H1 (cell line): ENCODE measurements around the gene TXK. TPM values are rescaled to one million over a fixed set of nuclear protein-coding genes. Genes with fewer than 3 reads are reported as not detected.

Experiments used
- CTCF ChIA-PET: fragments of 300-600 bp; sonication (Branson Sonifier 250); formaldehyde crosslinking; loops from one replicate; lab custom pipeline; 2021; ENCODE audit not compliant: partially characterized antibody; lab: Charles Lee
- POLR2A ChIA-PET: fragments of 300-600 bp; sonication (Branson Sonifier 250); formaldehyde crosslinking; loops from one replicate; lab custom pipeline; 2021; ENCODE audit warnings: inconsistent platforms; ENCODE audit not compliant: partially characterized antibody; lab: Charles Lee
- DNase-seq, 2 experiments: peaks; one replicate each; pipeline versions ENCODE4 v3.0.0 to v3.0.0-alpha.2; 2010 to 2022; ENCODE audit warnings: low spot score in 2 of 2, low read depth in 1 of 2, mixed read lengths in 1 of 2
- FAIRE-seq: peaks from 2 replicates; lab custom pipeline; 2011; peaks lifted over from hg19 to GRCh38; lab: Jason Lieb, UNC
- H2AFZ ChIP-seq: 2 replicates; pipeline ENCODE4 v1.8.1; 2012; ENCODE audit warnings: low read length, inconsistent platforms
- H2AK5ac ChIP-seq: 2 replicates; pipeline ENCODE4 v1.6.1; 2013; ENCODE audit warnings: low read depth, low read length
- H2BK120ac ChIP-seq: replicated peaks from 2 replicates; pipeline ENCODE3; 2013; ENCODE audit warnings: low read depth, low read length, inconsistent platforms
- H2BK12ac ChIP-seq: 2 replicates; pipeline ENCODE4 v1.6.1; 2013; ENCODE audit warnings: low read depth, low read length
- H2BK15ac ChIP-seq: 2 replicates; pipeline ENCODE4 v1.6.1; 2013; ENCODE audit warnings: low read length
- H2BK20ac ChIP-seq: 2 replicates; pipeline ENCODE4 v1.6.1; 2013; ENCODE audit warnings: low read length
- H2BK5ac ChIP-seq: 2 replicates; pipeline ENCODE4 v1.6.1; 2013; ENCODE audit warnings: low read depth, low read length
- H3K14ac ChIP-seq: 2 replicates; pipeline ENCODE4 v1.6.1; 2013; ENCODE audit warnings: inconsistent platforms; ENCODE audit not compliant: insufficient read length
- H3K18ac ChIP-seq: 2 replicates; pipeline ENCODE4 v1.6.1; 2013; ENCODE audit warnings: low read length; ENCODE audit errors: extremely low read depth
- H3K23ac ChIP-seq: 2 replicates; pipeline ENCODE4 v1.6.1; 2013; ENCODE audit warnings: inconsistent platforms; ENCODE audit not compliant: insufficient read length
- H3K23me2 ChIP-seq: 2 replicates; pipeline ENCODE4 v1.6.1; 2013; ENCODE audit warnings: low read depth, low read length
- H3K27ac ChIP-seq: 2 replicates; pipeline ENCODE4 v1.6.1; 2011; ENCODE audit warnings: low read depth, low read length, inconsistent platforms
- H3K27me3 ChIP-seq, 4 experiments: replicated peaks in 1 of 4; 1 replicate in 1 of 4; 2 replicates in 3 of 4; pipeline versions ENCODE4 v1.6.1 to v1.8.1; 2011 to 2013; ENCODE audit warnings: low read length in 3 of 4, mild to moderate bottlenecking in 3 of 4, inconsistent platforms in 2 of 4, mixed read lengths in 2 of 4, moderate library complexity in 1 of 4; ENCODE audit not compliant: control insufficient read depth in 3 of 4, insufficient read depth in 3 of 4; ENCODE audit errors: extremely low read depth in 1 of 4
- H3K36me3 ChIP-seq, 4 experiments: 2 replicates each; pipeline versions ENCODE4 v1.6.1 to v1.8.1; 2011 to 2013; ENCODE audit warnings: mild to moderate bottlenecking in 4 of 4, low read length in 3 of 4, moderate library complexity in 2 of 4, control low read depth in 1 of 4, inconsistent platforms in 1 of 4; ENCODE audit not compliant: insufficient read depth in 4 of 4, control insufficient read depth in 2 of 4
- H3K4ac ChIP-seq: replicated peaks from 2 replicates; pipeline ENCODE3; 2013; ENCODE audit warnings: low read length, low read depth, mixed read lengths, inconsistent platforms; ENCODE audit not compliant: insufficient read length
- H3K4me1 ChIP-seq, 4 experiments: replicated peaks in 1 of 4; 1 replicate in 1 of 4; 2 replicates in 3 of 4; pipeline versions ENCODE4 v1.6.1 to v1.8.1; 2011 to 2013; ENCODE audit warnings: low read length in 3 of 4, inconsistent platforms in 2 of 4, mixed read lengths in 1 of 4; ENCODE audit not compliant: insufficient read depth in 4 of 4, control insufficient read depth in 3 of 4
- H3K4me2 ChIP-seq, 2 experiments: 2 replicates each; pipeline versions ENCODE4 v1.6.1 to v1.8.1; 2011 to 2013; ENCODE audit warnings: low read depth in 2 of 2, low read length in 2 of 2, control low read depth in 1 of 2, inconsistent platforms in 1 of 2, mild to moderate bottlenecking in 1 of 2; ENCODE audit not compliant: insufficient read depth in 1 of 2
- H3K4me3 ChIP-seq, 4 experiments: fragments of 200-600, 300-600 bp in 1 of 4; sonication (generic), shearing (Covaris generic), sonication (Bioruptor Twin) in 1 of 4; 2 replicates each; pipeline versions ENCODE4 v1.5.1 to v1.8.1; 2011 to 2016; ENCODE audit warnings: low read length in 4 of 4, low read depth in 3 of 4, control low read depth in 2 of 4, inconsistent platforms in 2 of 4, mild to moderate bottlenecking in 2 of 4, mixed read lengths in 1 of 4, moderate library complexity in 1 of 4; ENCODE audit not compliant: insufficient read depth in 2 of 4; ENCODE audit errors: extremely low read depth in 1 of 4
- H3K56ac ChIP-seq: replicated peaks from 2 replicates; pipeline ENCODE3; 2013; ENCODE audit warnings: low read depth, mild to moderate bottlenecking, mixed read lengths, low read length, inconsistent platforms; ENCODE audit not compliant: insufficient read length
- H3K79me1 ChIP-seq: 2 replicates; pipeline ENCODE4 v1.6.1; 2013; ENCODE audit warnings: low read depth, low read length, control low read depth
- H3K79me2 ChIP-seq, 2 experiments: 2 replicates each; pipeline versions ENCODE4 v1.6.1 to v1.8.1; 2012 to 2013; ENCODE audit warnings: low read length in 2 of 2, mild to moderate bottlenecking in 2 of 2, inconsistent platforms in 1 of 2; ENCODE audit not compliant: insufficient read depth in 2 of 2, control insufficient read depth in 1 of 2
- H3K9ac ChIP-seq, 4 experiments: replicated peaks in 1 of 4; 1 replicate in 1 of 4; 2 replicates in 3 of 4; pipeline versions ENCODE4 v1.6.1 to v1.8.1; 2011 to 2013; ENCODE audit warnings: low read depth in 3 of 4, low read length in 3 of 4, control low read depth in 2 of 4, mild to moderate bottlenecking in 2 of 4, moderate library complexity in 2 of 4, inconsistent platforms in 1 of 4; ENCODE audit errors: extremely low read depth in 1 of 4
- H3K9me3 ChIP-seq, 2 experiments: 2 replicates each; pipeline versions ENCODE4 v1.6.1 to v1.8.1; 2012 to 2013; ENCODE audit warnings: mild to moderate bottlenecking in 2 of 2, moderate library complexity in 2 of 2, control low read depth in 1 of 2, inconsistent platforms in 1 of 2, low read depth in 1 of 2, low read length in 1 of 2, mixed read lengths in 1 of 2; ENCODE audit not compliant: insufficient read depth in 2 of 2
- H4K20me1 ChIP-seq, 2 experiments: replicated peaks in 1 of 2; 2 replicates each; pipeline versions ENCODE3 to v1.8.1; 2011 to 2013; ENCODE audit warnings: inconsistent platforms in 2 of 2, low read length in 2 of 2, mild to moderate bottlenecking in 1 of 2; ENCODE audit not compliant: insufficient read depth in 2 of 2, control insufficient read depth in 1 of 2
- H4K5ac ChIP-seq: 2 replicates; pipeline ENCODE4 v1.6.1; 2013; ENCODE audit warnings: low read length, low read depth, mixed read lengths, inconsistent platforms; ENCODE audit not compliant: insufficient read length
- H4K8ac ChIP-seq: 2 replicates; pipeline ENCODE4 v1.8.0; 2013; ENCODE audit warnings: mild to moderate bottlenecking, moderate library complexity, low read length, inconsistent platforms; ENCODE audit not compliant: insufficient read depth; ENCODE audit errors: extremely low read depth
- H4K91ac ChIP-seq: replicated peaks from 2 replicates; pipeline ENCODE3; 2013; ENCODE audit warnings: low read length, mixed read lengths, inconsistent platforms; ENCODE audit not compliant: insufficient read length
- CTCF ChIP-seq, 3 experiments: IDR thresholded peaks; 1 replicate in 2 of 3; 2 replicates in 1 of 3; pipeline versions ENCODE4 v1.5.1 to v1.6.1; 2011; ENCODE audit warnings: low read length in 3 of 3, mild to moderate bottlenecking in 3 of 3, inconsistent platforms in 2 of 3, low read depth in 1 of 3, moderate library complexity in 1 of 3; ENCODE audit not compliant: insufficient read depth in 1 of 3; ENCODE audit errors: control extremely low read depth in 1 of 3
- HDAC2 ChIP-seq, 2 experiments: fragments of 300-600 bp in 1 of 2; sonication (generic) in 1 of 2; IDR thresholded peaks; 2 replicates each; pipeline ENCODE4 v1.6.1; 2011 to 2012; ENCODE audit warnings: low read depth in 2 of 2, low read length in 2 of 2, mild to moderate bottlenecking in 2 of 2, moderate library complexity in 2 of 2, borderline replicate concordance in 1 of 2, inconsistent platforms in 1 of 2
- RAD21 ChIP-seq, 2 experiments: IDR thresholded peaks in 1 of 2; conservative IDR thresholded peaks in 1 of 2; 2 replicates each; pipeline ENCODE4 v1.6.1; 2011; ENCODE audit warnings: low read depth in 2 of 2, low read length in 2 of 2, improper control_type of control experiment in 1 of 2, inconsistent platforms in 1 of 2, mild to moderate bottlenecking in 1 of 2, moderate library complexity in 1 of 2
- WGBS, 2 experiments: shearing (Covaris generic) in 1 of 2; methylation state at CpG; one replicate each; pipeline versions ENCODE4 v1.1.6 to v1.1.7; 2013 to 2015; ENCODE audit warnings: low lambda C conversion rate in 2 of 2, mixed read lengths in 2 of 2, inconsistent platforms in 1 of 2, low coverage in 1 of 2, missing lambda C conversion rate in 1 of 2; ENCODE audit not compliant: insufficient replicate concordance in 2 of 2, insufficient coverage in 1 of 2, insufficient read length in 1 of 2; ENCODE audit errors: extremely low coverage in 1 of 2, missing lambda C conversion rate in 1 of 2; 5-methylcytosine and 5-hydroxymethylcytosine counted together
- polyA plus RNA-seq, 7 experiments: library from polyadenylated mRNA; depleted of rRNA in 3 of 7; stranded (reverse) in 5 of 7; unstranded in 2 of 7; fragments of >200 nt in 5 of 7; fragments of 200-250 nt in 2 of 7; gene quantifications; 1 replicate in 5 of 7; 2 replicates in 1 of 7; 4 replicates in 1 of 7; pipeline versions ENCODE4 v1.2.1 to v1.2.3, GENCODE V29; 2011 to 2013; ENCODE audit warnings: missing spikeins in 2 of 7, mixed read lengths in 2 of 7
- total RNA-seq: library from RNA; stranded (reverse); fragmentation: NEBNext Ultra II Directional; extraction: Animal tissue kit (Norgen Biotek cat#: 25700); gene quantifications from 2 replicates; pipeline ENCODE4 v1.2.1, GENCODE V29; 2021

The TXK gene
- total and polyA plus RNA-seq, 2 of the 8 experiments (the other 6 are each of a cell fraction or from before 2014, with no cell fraction given) = not detected

DNA sequence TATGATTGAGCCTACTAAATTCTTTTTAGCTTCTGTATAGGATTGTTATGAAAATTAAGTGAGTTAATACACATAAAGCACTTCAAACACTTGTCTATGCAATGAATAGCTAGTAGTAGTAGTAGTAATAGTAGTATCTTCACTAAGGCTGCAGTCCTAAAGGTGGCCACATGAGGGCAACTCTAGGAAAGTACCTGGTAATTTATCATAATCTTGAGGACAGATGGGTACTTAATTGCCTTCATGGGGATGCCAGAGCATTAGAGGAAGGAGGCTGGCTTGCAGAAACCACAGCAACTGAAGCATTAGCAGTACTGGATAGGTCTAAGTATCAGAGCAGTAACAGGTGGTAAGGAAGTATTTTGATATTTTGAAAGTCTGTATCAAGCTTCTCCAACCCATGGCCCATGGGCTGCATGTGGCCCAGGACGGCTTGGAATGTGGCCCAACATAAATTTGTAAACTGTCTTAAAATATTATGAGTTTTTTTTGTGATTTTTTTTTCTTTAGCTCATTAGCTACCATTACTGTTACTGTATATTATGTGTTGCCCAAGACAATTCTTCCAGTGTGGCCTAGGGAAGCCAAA is 100.1 kb downstream of the TXK start:
- Histone ChIP-seq H2AK5ac (no peak overlapping the region), H2BK120ac (no peak overlapping the region), H3K18ac (no peak overlapping the region), H3K56ac (no peak overlapping the region), H3K36me3 (peaks cover 0 to 3% (median 0%) of the 10 kb centered on the region in 4 experiments; a peak in 1 of 8 replicates), H3K79me1 (no peaks in the 10 kb centered on the region; the same call in 1 of the 2 replicates), H3K4me3 (no peak overlapping the region), H2BK12ac (no peak overlapping the region), H2BK5ac (no peak overlapping the region), H3K4ac (no peak overlapping the region), H2BK20ac (no peak overlapping the region), H3K27ac (no peak overlapping the region), H4K5ac (no peak overlapping the region), H3K23me2 (no peaks in the 10 kb centered on the region), H4K20me1 (no peaks in the 10 kb centered on the region), H3K79me2 (no peaks in the 10 kb centered on the region), H3K9me3 (no peaks in the 10 kb centered on the region), H3K4me1 (peaks cover 0 to 11% (median 0%) of the 10 kb centered on the region in 4 experiments; a peak in 4 of 7 replicates), H3K14ac (no peak overlapping the region), H4K91ac (no peak overlapping the region), H3K4me2 (no peak overlapping the region), H3K27me3 (no peaks in the 10 kb centered on the region), H4K8ac (no peak overlapping the region), H2BK15ac (no peak overlapping the region), H3K9ac (no peak overlapping the region), H3K23ac (no peak overlapping the region), H2AFZ (no peak overlapping the region)
- POLR2A ChIA-PET = no interaction called here
- DNase-seq (peak in 1 of 2 experiments; percentile 63), FAIRE-seq (peak; percentile 60)
- TF ChIP-seq HDAC2 (IDR thresholded peaks at IDR 0.05; ENCODE audit: borderline replicate concordance in 1 of 2, low read depth in 2 of 2, low read length in 2 of 2) (no peak), CTCF (IDR thresholded peaks at IDR 0.05; ENCODE audit: control extremely low read depth in 1 of 3, insufficient read depth in 1 of 3, low read depth in 1 of 3, low read length in 3 of 3) (peak in 2 of 3 experiments; percentile 51 to 75; a peak in 2 of 4 replicates), RAD21 (IDR thresholded peaks at IDR 0.05 in 1 of 2, conservative IDR thresholded peaks at IDR 0.05 in 1 of 2; ENCODE audit: low read depth in 2 of 2, low read length in 2 of 2) (peak; percentile 44 to 58)
- CTCF ChIA-PET = interaction anchor here (0.6 to 5.9 kb wide), 32 partner anchors 10 to 227 kb away, joined by 3 to 85 read pairs (median 4); no protein-coding TSS in a partner anchor
- 82% methylated on average over 1 of the region's 1 CpG; no CpG with 5 or more reads in 1 of the 2 experiments for WGBS, 2 experiments
